Effector memory CD4-positive, alpha-beta T cell (primary cell): ENCODE measurements around the gene GPD1.
"Not testable (repeated sequence)": the region's sequence is repeated elsewhere in the genome, so short reads cannot be mapped to it uniquely, and the experiment has no call there.

Source experiments
- DNase-seq, 3 donors: peaks; one replicate each; pipeline ENCODE4 v3.0.0-alpha.2; 2020
- H3K27ac ChIP-seq: 2 replicates; pipeline ENCODE4 v1.7.0; 2013; ENCODE audit warnings: mild to moderate bottlenecking, low read length, moderate library complexity; ENCODE audit not compliant: insufficient read depth, poor library complexity, severe bottlenecking
- H3K27me3 ChIP-seq: replicated peaks from 2 replicates; pipeline ENCODE4 v1.7.0; 2013; ENCODE audit warnings: mild to moderate bottlenecking, low read length; ENCODE audit not compliant: insufficient read depth, control insufficient read depth, poor library complexity, severe bottlenecking
- H3K36me3 ChIP-seq: 2 replicates; pipeline ENCODE4 v1.7.0; 2013; ENCODE audit warnings: mild to moderate bottlenecking, low read length, moderate library complexity; ENCODE audit not compliant: control insufficient read depth, insufficient read depth
- H3K4me1 ChIP-seq: 2 replicates; pipeline ENCODE4 v1.7.0; 2013; ENCODE audit warnings: low read length, mild to moderate bottlenecking; ENCODE audit not compliant: control insufficient read depth, insufficient read depth, poor library complexity, severe bottlenecking
- H3K4me3 ChIP-seq: 2 replicates; pipeline ENCODE4 v1.7.0; 2013; ENCODE audit warnings: low read length, low read depth, mild to moderate bottlenecking; ENCODE audit not compliant: insufficient read depth, poor library complexity, severe bottlenecking
- H3K9me3 ChIP-seq: 2 replicates; pipeline ENCODE4 v1.7.0; 2013; ENCODE audit warnings: mild to moderate bottlenecking, low read length, moderate library complexity; ENCODE audit not compliant: control insufficient read depth

The GPD1 gene

DNA sequence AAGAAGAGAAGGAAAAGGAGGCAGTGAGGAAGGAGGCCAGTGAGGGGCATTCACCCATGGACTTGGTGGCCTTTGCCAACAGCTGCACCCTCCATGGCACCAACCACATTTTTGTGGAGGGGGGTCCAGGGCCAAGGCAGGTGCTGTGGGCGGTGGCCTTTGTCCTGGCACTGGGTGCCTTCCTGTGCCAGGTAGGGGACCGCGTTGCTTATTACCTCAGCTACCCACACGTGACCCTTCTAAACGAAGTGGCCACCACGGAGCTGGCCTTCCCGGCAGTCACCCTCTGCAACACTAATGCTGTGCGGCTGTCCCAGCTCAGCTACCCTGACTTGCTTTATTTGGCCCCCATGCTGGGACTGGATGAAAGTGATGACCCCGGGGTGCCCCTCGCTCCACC lies 30.1 kb upstream of the GPD1 start:
- Histone ChIP-seq H3K4me1 (no peaks in the 10 kb centered on the region), H3K27ac (no peak overlapping the region), H3K27me3 (no peaks in the 10 kb centered on the region), H3K36me3 (no peaks in the 10 kb centered on the region), H3K9me3 (no peaks in the 10 kb centered on the region), H3K4me3 (no peak overlapping the region)
- DNase-seq, result no peak

DNA sequence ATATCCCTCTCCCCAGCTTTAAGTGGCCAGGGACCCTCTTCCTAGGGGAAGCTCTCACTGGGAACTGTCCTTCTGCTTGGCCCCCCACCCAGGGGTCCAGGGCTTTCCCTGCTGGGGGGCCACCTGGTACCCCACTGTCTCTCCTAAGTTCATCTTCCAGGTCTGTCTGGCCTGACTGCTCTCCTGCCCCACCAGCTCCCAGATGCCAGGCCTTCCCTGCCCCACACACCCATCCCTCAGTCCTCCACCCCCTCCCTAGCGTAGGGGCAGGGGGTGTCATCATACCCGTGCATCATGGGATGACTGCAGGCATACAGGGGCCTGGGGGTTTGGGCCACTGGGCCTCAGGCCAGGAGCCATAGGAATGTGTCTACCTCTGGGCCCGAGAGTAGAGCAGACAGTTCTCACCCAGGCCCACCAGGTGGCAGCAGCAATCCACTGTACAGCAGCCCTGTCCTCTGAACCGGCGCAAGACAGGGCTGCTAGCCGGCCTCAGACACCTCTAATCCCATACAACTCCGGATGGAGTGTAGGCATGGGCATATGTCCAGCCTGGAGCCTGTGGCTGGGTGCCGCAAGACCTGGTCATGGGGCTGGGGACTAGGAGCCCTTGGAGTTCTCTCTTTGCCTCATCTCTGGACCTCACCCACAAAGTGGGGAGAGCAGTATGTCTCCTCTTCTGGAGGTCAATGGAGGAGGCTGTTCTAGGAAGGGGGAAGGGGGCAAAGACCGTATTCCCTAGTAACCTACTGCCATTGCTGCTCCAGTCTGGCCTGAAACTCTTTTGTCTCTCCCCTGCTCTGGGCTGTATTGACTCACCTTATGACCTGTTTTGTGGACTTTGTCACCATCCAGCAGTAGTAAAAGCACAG lies 28.6 kb upstream of the GPD1 start:
- no peaks in the 10 kb centered on the region for H3K9me3 ChIP-seq
- no peak overlapping the region for H3K27ac ChIP-seq
- peak; percentile 57 to 71 (median 57) for DNase-seq
- H3K36me3 ChIP-seq, result no peaks in the 10 kb centered on the region
- H3K27me3 ChIP-seq, result no peaks in the 10 kb centered on the region
- no peaks in the 10 kb centered on the region for H3K4me1 ChIP-seq
- H3K4me3 ChIP-seq, result no peak overlapping the region

DNA sequence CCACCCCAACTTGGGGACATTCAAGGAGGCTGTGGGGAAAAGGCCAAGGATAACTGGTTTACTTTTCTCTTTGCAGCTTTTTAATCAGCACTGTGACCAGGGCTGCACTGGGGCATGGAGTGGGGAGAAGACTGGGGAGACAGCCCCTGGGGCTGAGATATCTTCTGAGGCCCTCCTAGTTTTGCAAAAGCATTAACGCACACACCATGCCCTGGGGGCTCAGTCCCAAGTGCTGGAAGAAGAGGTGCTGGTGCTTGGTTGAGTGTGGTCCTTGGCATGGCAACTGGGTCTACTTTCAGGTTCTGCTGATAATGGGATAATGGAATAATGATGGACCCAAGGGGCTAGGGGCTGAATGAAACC lies 28.0 kb upstream of the GPD1 start:
- H3K9me3 ChIP-seq, result no peaks in the 10 kb centered on the region
- no peaks in the 10 kb centered on the region for H3K4me1 ChIP-seq
- no peak for DNase-seq
- H3K27me3 ChIP-seq, result no peaks in the 10 kb centered on the region
- no peak overlapping the region for H3K4me3 ChIP-seq
- no peak overlapping the region for H3K27ac ChIP-seq
- H3K36me3 ChIP-seq, result no peaks in the 10 kb centered on the region

DNA sequence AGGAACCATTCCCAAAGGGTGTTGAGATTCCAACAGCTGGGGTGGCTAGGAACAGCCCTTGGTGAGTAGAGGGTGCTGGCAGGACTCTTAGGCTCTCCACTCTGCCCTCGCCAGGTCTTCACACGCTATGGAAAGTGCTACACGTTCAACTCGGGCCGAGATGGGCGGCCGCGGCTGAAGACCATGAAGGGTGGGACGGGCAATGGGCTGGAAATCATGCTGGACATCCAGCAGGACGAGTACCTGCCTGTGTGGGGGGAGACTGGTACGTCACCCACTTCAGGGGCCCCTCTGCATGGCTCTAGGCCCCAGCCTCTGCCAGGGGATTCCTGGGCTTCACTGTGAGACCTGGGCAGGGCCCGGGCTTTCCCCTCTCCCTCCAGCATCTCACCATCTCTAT lies 26.7 kb upstream of the GPD1 start:
- Histone ChIP-seq H3K4me1 (no peaks in the 10 kb centered on the region), H3K36me3 (no peaks in the 10 kb centered on the region), H3K4me3 (no peak overlapping the region), H3K27me3 (no peaks in the 10 kb centered on the region), H3K9me3 (no peaks in the 10 kb centered on the region), H3K27ac (no peak overlapping the region)
- DNase-seq, result no peak

DNA sequence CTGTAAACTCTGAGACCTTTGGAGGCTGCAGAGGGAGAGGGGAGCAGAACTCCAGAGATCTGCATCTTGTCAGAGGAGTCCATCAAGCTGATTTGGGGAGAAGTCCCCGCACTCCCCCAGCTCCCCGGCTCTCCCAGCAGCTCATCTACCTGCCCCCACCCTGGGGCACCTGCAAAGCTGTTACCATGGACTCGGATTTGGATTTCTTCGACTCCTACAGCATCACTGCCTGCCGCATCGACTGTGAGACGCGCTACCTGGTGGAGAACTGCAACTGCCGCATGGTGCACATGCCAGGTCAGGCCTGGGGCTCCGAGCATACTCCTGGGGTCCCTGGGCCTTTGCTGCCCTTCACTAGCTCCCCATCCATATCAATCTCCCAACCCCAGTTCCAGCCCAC lies 25.5 kb upstream of the GPD1 start:
- Histone ChIP-seq H3K4me3 (no peak overlapping the region), H3K27me3 (no peaks in the 10 kb centered on the region), H3K9me3 (no peaks in the 10 kb centered on the region), H3K36me3 (no peaks in the 10 kb centered on the region), H3K4me1 (no peaks in the 10 kb centered on the region), H3K27ac (no peak overlapping the region)
- DNase-seq, result no peak

DNA sequence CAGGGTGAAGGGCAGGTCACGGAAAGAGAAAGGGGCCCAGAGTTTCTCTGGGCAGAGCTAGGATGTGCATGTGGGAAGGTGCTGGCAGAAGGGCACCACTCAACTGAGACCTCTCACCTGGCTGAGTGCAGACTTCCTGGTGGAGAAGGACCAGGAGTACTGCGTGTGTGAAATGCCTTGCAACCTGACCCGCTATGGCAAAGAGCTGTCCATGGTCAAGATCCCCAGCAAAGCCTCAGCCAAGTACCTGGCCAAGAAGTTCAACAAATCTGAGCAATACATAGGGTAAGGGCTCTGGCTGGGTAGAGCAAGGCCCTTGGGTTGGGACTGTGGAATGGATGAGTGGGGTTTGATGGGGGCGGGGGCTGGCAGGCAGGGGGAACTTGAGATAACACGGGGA lies 24.0 kb upstream of the GPD1 start:
- Histone ChIP-seq H3K4me1 (no peaks in the 10 kb centered on the region), H3K9me3 (no peaks in the 10 kb centered on the region), H3K4me3 (no peak overlapping the region), H3K27ac (no peak overlapping the region), H3K27me3 (no peaks in the 10 kb centered on the region), H3K36me3 (no peaks in the 10 kb centered on the region)
- no peak for DNase-seq

DNA sequence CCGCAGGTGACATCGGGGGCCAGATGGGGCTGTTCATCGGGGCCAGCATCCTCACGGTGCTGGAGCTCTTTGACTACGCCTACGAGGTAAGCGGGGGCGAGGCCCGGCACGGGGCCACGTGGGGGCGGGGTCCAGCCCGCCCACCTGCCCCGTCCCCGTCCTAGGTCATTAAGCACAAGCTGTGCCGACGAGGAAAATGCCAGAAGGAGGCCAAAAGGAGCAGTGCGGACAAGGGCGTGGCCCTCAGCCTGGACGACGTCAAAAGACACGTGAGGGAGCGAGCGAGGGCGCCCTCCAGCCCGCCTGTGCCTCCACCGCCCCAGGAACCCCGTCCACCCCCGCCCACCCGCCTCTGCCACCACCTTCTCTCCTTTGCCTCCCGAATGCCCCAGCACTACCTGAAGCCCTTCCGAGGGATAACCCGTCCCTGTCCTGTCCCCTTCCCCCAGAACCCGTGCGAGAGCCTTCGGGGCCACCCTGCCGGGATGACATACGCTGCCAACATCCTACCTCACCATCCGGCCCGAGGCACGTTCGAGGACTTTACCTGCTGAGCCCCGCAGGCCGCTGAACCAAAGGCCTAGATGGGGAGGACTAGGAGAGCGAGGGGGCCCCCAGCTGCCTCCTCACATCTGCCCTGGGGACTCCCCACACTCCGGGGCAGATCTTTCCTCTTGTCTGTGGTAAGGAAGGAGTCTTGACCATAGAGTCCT lies 22.6 kb upstream of the GPD1 start:
- no peak overlapping the region for H3K4me3 ChIP-seq
- H3K9me3 ChIP-seq, result no peaks in the 10 kb centered on the region
- H3K4me1 ChIP-seq, result peaks cover 7% of the 10 kb centered on the region
- DNase-seq, result no peak
- H3K27ac ChIP-seq, result no peak overlapping the region
- no peaks in the 10 kb centered on the region for H3K36me3 ChIP-seq
- H3K27me3 ChIP-seq, result no peaks in the 10 kb centered on the region

DNA sequence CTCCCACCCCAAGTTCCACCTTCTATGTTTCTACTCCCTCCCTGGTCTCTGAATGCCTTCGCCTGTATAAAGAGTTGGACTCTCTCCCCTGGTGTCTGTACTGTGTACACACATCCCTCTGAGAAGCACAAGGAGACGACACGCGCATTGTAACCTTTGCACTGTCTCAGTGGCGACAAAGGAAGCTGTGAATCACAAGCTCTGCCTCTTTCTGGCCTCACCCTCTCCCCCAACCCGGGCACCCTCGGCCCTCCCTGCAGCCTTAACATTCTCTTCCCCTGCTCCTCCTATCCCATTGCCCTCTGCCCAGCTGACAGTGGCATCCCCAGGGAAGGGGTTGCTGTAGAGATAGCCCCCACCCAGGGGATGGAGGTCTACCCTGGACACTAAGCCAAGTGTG lies 21.2 kb upstream of the GPD1 start:
- H3K9me3 ChIP-seq, result no peaks in the 10 kb centered on the region
- no peak for DNase-seq
- H3K4me3 ChIP-seq, result no peak overlapping the region
- H3K4me1 ChIP-seq, result peaks cover 7% of the 10 kb centered on the region
- no peak overlapping the region for H3K27ac ChIP-seq
- no peaks in the 10 kb centered on the region for H3K27me3 ChIP-seq
- peaks cover 9% of the 10 kb centered on the region for H3K36me3 ChIP-seq

DNA sequence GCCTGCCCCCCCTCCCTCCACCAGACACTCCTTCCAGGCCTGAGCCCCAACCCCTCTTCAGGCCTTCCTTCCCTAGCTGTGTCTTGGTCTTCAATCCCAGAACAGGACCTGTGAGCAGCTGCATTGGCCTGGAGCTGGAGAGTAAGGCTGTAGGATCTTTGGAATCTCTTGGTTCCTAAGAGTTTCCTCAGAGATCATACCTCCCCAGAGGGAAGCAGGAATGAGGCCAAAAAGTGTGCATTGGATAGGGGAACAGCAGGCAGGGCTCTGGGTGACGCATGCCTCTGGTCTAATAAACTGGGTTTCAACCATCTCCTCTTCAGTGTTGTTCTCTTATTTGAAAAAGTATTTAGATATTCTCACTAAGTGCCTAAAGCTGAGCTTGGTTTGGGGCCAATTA lies 20.5 kb upstream of the GPD1 start:
- H3K27ac ChIP-seq, result no peak overlapping the region
- no peak for DNase-seq
- peaks cover 7% of the 10 kb centered on the region for H3K4me1 ChIP-seq

DNA sequence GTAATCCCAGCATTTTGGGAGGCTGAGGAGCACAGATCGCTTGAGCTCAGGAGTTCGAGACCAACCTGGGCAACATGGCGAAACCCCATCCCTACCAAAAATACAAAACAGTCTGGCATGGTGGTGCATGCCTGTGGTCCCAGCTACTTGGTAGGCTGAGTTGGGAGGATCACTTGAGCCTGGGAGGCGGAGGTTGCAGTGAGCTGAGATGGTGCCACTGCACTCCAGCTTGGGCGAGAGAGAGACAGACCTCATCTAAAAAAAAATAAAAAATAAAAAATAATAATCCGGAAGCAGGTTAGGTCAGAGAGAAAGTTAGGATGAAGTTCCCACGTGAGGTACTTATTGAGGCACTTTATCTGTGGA lies 19.4 kb upstream of the GPD1 start:
- peak overlapping the region; percentile 90 for H3K27ac ChIP-seq
- H3K27me3 ChIP-seq, H3K9me3 ChIP-seq, H3K4me1 ChIP-seq, DNase-seq: not testable (repeated sequence)
- peaks cover 17% of the 10 kb centered on the region for H3K36me3 ChIP-seq
- peak overlapping the region; percentile 95 for H3K4me3 ChIP-seq

More for the DNA sequence above, 20.5 kb upstream of the GPD1 start:
- Histone ChIP-seq H3K4me3 (no peak overlapping the region), H3K36me3 (peaks cover 9% of the 10 kb centered on the region), H3K9me3 (no peaks in the 10 kb centered on the region), H3K27me3 (no peaks in the 10 kb centered on the region)
